Coronary artery (tissue), 2 donors: ENCODE data around the gene GPR35.

ENCODE experiments used
- DNase-seq: peaks from one replicate; pipeline ENCODE4 v3.0.0-alpha.2; 2017; ENCODE audit warnings: low spot score
- H3K27ac ChIP-seq, 2 donors: fragments of 200-600 bp; sonication (generic); one replicate each; pipeline ENCODE4 v1.5.1; 2016 to 2019
- H3K4me3 ChIP-seq: fragments of 200-600 bp; sonication (generic); 2 replicates; pipeline ENCODE4 v1.5.1; 2016; ENCODE audit warnings: mild to moderate bottlenecking, moderate library complexity
- TF ChIP-seq, protein P1 (sequence below): fragments of 200-600 bp; sonication (generic); IDR thresholded peaks from one replicate; pipeline ENCODE4 v1.5.1; 2019; ENCODE audit warnings: antibody characterized with exemption

Gene GPR35

DNA sequence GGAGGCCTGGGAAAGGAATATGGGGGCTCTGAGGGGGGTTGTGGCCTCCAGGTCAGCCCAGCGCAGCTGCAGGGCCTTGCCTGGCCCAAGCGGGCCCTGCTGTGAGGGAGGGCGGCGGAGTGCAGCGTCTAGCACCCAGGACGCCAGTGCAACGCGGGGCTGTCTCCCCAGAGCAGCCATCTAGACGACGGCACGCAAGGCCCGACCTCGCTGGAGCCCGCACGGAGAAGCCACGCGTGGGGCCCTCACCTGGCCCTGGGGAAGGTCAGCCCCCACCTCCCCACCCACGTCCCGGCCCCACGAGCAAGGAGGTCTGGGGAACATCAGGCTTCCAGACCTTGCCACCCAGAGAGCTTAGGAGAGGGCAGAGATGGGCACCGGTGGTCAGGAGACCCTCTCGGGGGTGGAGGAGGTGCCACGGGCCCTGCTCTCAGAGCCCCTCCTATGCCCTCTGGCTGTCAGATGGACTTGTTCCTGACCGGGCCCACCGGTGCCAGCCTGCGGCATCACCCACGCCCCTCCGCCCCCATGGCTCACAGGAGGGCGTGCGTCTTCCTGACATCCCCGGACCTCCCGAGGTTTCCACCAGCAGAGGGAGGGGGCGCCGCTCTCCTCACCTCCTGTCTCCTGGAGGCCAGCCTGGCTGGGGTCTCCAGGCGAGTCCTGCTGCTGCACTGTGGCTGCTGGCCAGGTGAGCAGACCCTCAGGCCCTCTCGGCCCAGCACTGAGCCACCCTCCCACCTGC, 17.0 kb downstream of the GPR35 start:
- TF ChIP-seq, protein P1, sequence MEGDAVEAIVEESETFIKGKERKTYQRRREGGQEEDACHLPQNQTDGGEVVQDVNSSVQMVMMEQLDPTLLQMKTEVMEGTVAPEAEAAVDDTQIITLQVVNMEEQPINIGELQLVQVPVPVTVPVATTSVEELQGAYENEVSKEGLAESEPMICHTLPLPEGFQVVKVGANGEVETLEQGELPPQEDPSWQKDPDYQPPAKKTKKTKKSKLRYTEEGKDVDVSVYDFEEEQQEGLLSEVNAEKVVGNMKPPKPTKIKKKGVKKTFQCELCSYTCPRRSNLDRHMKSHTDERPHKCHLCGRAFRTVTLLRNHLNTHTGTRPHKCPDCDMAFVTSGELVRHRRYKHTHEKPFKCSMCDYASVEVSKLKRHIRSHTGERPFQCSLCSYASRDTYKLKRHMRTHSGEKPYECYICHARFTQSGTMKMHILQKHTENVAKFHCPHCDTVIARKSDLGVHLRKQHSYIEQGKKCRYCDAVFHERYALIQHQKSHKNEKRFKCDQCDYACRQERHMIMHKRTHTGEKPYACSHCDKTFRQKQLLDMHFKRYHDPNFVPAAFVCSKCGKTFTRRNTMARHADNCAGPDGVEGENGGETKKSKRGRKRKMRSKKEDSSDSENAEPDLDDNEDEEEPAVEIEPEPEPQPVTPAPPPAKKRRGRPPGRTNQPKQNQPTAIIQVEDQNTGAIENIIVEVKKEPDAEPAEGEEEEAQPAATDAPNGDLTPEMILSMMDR = no peak
- peak; percentile 60 for DNase-seq
- H3K4me3 ChIP-seq = no peak overlapping the region
- H3K27ac ChIP-seq = no peak overlapping the region

DNA sequence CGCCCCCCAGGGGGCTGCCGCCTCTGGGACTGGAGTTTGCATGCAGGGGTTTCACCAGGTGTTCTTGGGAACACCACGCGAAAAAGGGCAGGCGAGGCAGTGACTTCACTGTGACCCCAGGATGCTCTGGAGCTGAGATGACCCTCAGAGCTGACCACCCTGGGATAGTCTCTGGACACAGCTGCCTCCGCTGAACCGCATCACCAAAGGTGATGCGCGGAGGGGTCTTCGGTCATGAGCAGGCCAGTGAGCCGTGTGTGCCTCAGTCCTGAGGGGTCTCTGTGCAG, 17.5 kb downstream of the GPR35 start:
- DNase-seq = no peak
- no peak overlapping the region for H3K27ac ChIP-seq
- no peak overlapping the region for H3K4me3 ChIP-seq
- TF ChIP-seq, protein P1 = no peak

DNA sequence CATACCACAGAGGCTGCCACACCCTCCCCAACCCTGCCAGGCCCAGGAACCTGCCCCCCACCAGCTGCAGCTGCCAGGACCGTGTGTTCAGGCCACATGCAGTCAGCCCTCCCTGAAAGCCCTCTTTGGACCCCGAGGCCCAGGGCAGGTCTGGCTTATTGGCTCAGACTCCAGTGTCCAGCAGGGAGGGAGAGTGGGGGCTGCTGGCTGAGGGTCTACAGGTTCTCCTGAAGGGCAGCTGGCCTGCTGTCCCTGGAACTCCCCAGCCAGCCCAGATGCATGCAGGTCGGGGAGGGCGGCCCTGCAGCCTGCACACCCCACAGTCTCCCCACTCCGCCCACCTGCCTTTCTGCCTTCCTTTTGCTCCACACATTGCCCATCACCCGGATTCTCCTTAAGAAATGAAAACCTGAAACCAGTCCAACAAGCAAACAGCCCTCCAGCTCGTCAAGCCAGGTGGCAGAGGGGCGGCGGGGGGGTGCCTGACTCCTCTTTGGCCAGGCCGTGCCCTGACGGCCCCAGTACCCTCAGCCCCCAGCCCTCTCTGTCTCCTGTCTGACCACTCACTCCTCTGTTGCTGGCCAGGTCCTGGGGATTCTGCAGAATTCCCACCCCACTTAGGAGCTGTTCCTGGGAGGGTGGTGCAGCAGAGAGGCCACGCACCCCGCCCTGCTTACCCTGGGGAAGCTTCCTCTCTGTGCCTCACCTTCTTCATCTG, 18.0 kb downstream of the GPR35 start:
- no peak overlapping the region for H3K27ac ChIP-seq
- TF ChIP-seq, protein P1 = no peak
- H3K4me3 ChIP-seq = no peak overlapping the region
- DNase-seq = no peak

DNA sequence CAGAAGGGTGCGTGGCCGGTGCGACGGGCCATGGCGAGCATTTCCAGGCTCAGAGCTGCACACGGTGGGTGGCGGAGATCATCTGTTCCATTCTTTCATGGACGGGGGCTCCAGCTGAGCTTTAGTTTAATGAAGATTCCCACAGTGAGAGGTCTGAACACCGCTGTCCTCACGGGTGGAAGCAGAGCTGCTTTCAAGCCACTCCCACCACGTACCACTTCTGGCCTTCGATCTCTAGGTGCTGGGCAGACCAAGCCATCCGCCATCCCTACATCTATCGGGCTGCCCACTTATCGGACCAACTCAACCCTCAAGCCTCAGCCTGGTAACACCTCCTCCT, 18.5 kb downstream of the GPR35 start:
- TF ChIP-seq, protein P1 = no peak
- H3K4me3 ChIP-seq = no peak overlapping the region
- H3K27ac ChIP-seq = no peak overlapping the region
- no peak for DNase-seq

DNA sequence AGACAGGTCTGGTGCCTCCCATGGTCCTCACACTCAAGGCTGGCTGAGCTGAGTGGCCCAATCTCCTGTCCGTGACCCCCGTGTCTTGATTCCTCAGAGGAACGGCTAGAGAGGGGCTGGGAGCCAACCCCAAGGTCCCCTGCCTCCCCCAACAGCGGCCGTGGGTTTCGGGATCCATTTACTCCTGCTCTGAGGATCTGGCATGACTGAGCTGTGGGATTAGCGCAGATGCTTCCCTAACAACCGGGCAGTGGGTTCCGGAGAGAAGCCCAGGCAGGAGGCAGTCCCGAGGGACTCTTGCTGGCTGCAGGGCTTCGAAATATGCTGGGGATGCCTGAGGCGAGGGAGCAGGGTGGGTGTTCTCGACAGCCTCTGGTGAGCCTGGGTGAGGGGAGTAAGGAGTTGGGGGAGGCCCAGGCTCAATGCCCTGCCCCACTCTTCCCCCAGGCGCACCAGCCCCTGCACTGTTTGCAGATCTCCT, 18.9 kb downstream of the GPR35 start:
- TF ChIP-seq, protein P1 = no peak
- H3K27ac ChIP-seq = no peak overlapping the region
- no peak overlapping the region for H3K4me3 ChIP-seq
- peak; percentile 65 for DNase-seq

DNA sequence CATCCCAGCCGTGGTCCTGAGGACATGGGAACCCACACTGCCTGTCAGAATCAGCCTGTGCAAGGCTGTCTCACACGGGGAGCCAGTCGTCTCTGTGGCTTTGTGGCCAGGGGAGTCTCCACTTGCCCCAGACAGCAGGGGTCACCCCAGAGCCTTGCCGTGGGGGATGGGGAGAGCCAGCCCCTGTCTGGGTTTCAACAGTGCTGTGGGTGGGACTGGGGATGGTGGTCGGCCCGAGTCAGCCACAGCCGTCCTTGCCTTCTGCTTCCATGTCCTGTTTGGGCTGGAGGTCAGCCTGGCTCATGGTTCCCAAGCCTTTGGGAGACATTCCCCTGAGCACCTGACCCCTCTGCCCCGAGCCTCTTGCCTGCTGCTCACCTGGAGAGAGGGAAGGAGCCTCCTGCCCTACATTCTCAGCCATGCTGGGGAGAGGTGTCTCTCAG, 19.6 kb downstream of the GPR35 start:
- TF ChIP-seq, protein P1 = no peak
- no peak for DNase-seq
- H3K27ac ChIP-seq = no peak overlapping the region
- H3K4me3 ChIP-seq = no peak overlapping the region

DNA sequence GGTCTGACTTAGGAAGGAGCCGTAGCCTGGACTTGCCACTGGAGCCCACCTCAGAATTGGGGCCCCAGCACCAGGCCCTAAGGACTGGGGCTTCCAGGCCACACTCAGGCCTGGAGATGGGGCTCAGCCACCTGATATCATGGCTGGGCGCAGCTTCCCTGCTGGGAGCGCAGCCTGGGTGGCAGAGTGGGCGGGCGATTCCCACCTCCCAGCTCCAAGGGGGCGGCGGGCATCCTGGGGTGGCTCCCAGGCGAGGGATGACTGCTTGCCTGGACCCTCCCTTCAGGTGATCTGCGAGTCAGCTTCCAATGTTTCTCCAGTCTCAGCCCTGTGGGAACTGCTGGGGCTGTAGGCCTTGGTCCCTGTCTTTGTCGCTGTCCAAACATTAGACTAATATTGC, 20.1 kb downstream of the GPR35 start:
- TF ChIP-seq, protein P1 = no peak
- no peak for DNase-seq
- Histone ChIP-seq H3K27ac (no peak overlapping the region), H3K4me3 (no peak overlapping the region)
